ENCODE results near the gene RNF168.

DNA sequence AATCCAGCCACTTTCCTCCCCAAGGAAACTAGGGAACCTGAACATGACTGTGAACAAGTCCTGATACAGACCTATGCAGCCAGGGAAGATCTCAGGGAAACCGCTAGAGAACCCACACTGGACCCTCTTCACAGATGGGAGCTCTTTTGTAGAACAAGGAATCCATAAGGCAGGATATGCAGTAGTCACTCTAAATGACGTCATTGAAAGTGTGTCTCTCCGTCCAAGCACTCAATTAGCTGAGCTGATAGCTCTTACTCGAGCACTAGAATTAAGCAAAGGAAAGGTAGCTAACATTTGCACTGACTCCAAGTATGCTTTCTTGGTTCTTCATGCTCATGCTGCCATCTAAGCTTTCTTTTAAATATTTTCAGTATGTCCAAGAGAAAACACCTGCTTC, 21.6 kb upstream of the RNF168 start:
- TF ChIP-seq POLR2AphosphoS5 (IDR thresholded peaks at IDR 0.05; ENCODE audit: low read depth, low read length) (no peak), TAF1 (IDR thresholded peaks at IDR 0.05; ENCODE audit: borderline replicate concordance, low read depth, low read length) (no peak)

Data from GM12892 (cell line).